ENCODE data around the gene C2orf74. TPM values are rescaled to one million over a fixed set of nuclear protein-coding genes. Genes with fewer than 3 reads are reported as not detected.
"Not testable (repeated sequence)": the region's sequence is repeated elsewhere in the genome, so short reads cannot be mapped to it uniquely, and the experiment has no call there.

The C2orf74 gene
- total RNA-seq: 10 to 100 TPM; 10.0 to 14.2 TPM

- no peak for ATAC-seq
- Mint-ChIP-seq H3K9me3 (ENCODE audit: low read depth) (peaks cover 5% of the 10 kb centered on the region), H3K4me3 (no peak within 1 kb of the TSS), H3K36me3 (ENCODE audit: low read depth) (peaks cover 51% of the 10 kb centered on the region), H3K27me3 (no peaks in the 10 kb centered on the region), H3K27ac (no peak within 1 kb of the TSS), H3K4me1 (peaks cover 1% of the 10 kb centered on the region)
- intact Hi-C loops (cut with DNase I, micrococcal nuclease): no loop called here
- CTCF ChIA-PET: interaction anchor here (0.7 kb wide), 1 partner anchor 12 kb away, joined by 4 read pairs; no protein-coding TSS in a partner anchor
- no peak for DNase-seq
- POLR2A ChIA-PET: no interaction called here
Observed at GRCh38 chr2:61161888-61162287, at the start of gene C2orf74. TSS of gene C2orf74 (plus strand) at chr2:61162188. CDS start at chr2:61162515, 327 bp downstream.

DNA sequence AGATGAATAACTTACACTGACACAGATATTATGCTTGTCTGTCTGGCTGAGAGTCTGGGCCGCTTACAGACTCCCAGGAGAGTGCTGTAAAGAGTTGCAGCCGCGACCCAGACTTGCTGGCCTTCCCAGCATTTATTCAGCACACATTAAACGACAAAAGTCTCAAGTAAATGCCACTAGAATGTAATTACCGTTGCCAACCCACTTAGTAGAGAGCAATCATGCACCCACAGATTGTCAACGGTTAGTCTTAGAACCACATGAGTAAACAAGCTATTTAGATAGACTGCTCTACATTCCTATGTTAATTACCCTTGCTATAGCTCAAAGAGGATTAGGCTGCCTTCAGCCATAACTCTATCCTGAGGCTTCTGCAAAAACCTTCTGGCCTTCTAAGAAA lies 47.8 kb upstream of the C2orf74 start:
- ATAC-seq (no peak), DNase-seq (no peak)
- Mint-ChIP-seq H3K4me1 (peaks cover 9% of the 10 kb centered on the region), H3K27ac (no peak overlapping the region), H3K36me3 (ENCODE audit: low read depth) (peaks cover 2% of the 10 kb centered on the region), H3K4me3 (no peak overlapping the region), H3K27me3 (no peaks in the 10 kb centered on the region), H3K9me3 (ENCODE audit: low read depth) (no peaks in the 10 kb centered on the region)
- ChIA-PET POLR2A (no interaction called here), CTCF (no interaction called here)
- intact Hi-C loops (cut with DNase I, micrococcal nuclease): no loop called here

DNA sequence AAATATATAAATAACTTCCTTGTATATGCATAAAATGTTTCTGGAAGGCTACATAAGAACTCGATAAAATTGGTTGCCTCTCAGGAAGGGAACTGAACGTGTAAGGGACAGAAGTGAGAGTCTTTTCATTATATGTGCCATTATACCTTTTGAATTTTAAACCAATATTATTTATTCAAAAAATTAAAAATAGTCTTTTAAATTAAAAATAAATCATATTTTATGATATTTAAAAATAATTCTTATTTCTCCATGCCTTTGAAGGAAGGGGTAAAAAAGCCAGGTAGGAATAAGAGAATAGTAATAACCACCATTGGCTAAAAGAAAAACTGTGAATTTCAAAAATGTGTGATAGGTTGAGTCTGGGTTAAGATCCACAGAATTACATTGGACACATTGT lies 45.7 kb upstream of the C2orf74 start:
- ATAC-seq: no peak
- no peak overlapping the region for H3K27ac Mint-ChIP-seq
- H3K27me3 Mint-ChIP-seq: no peaks in the 10 kb centered on the region
- no peak for DNase-seq
- CTCF ChIA-PET: no interaction called here
- H3K36me3 Mint-ChIP-seq (ENCODE audit: low read depth): peaks cover 2% of the 10 kb centered on the region
- H3K4me3 Mint-ChIP-seq: no peak overlapping the region
- H3K9me3 Mint-ChIP-seq (ENCODE audit: low read depth): no peaks in the 10 kb centered on the region
- H3K4me1 Mint-ChIP-seq: peaks cover 9% of the 10 kb centered on the region
- POLR2A ChIA-PET: no interaction called here
- intact Hi-C loops (cut with DNase I, micrococcal nuclease): no loop called here

- ChIA-PET CTCF (no interaction called here), POLR2A (no interaction called here)
- H3K36me3 Mint-ChIP-seq (ENCODE audit: low read depth): no peaks in the 10 kb centered on the region
- no peak overlapping the region for H3K27ac Mint-ChIP-seq
- intact Hi-C loops (cut with DNase I, micrococcal nuclease): no loop called here
- ATAC-seq: peak; percentile 53
- peaks cover 9% of the 10 kb centered on the region for H3K4me1 Mint-ChIP-seq
- H3K9me3 Mint-ChIP-seq (ENCODE audit: low read depth): no peaks in the 10 kb centered on the region
- H3K4me3 Mint-ChIP-seq: no peak overlapping the region
- DNase-seq: no peak
- no peaks in the 10 kb centered on the region for H3K27me3 Mint-ChIP-seq
Observed at GRCh38 chr2:61117534-61117933, 44.5 kb upstream of the C2orf74 start.

DNA sequence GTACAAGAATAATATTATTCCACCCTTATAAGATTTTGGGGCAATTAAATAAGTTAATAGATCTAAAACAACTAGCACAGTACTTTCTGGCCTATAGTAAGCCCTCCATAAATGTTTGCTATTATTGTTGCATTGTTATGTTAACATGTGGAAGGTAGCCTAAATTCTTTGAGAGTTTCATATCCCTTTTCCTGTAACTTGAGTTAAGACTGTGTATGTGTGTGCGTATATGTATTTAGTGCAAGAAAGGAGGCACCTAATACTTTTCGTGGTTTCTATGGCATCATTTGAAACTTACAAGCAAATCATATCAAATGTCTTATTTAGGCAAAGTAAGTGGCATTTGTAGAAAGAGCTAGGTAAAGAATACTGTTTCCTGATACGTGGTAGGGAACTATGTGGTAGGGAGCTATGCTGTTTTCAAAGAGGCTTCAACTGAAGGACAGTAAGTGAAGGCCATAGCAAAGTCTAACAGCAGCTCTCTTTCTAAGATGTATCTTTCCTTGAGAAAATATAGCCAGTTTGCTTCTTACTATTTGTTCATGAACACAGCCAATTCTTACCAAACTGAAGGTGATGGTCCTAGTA lies 36.8 kb upstream of the C2orf74 start:
- POLR2A ChIA-PET: no interaction called here

DNA sequence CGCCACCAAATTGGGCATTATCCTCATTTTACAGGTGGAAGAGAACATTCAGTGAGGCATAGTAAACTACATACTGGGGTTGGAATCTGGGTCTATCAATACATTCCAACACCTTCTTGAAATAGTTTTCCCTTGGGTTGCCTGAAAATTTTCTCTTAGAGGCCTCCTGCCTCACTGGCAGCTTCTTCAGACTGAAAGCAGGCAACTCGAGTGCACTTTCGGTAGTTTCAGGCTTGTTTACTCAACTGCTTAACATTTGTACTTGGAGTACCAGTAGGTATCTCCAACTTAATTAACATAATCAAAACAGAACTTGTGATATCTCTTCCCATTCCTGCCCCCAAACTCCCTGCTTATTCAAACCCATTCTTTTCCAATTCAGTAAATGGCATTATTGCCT lies 36.2 kb upstream of the C2orf74 start:
- intact Hi-C loops (cut with DNase I, micrococcal nuclease): no loop called here
- H3K27me3 Mint-ChIP-seq: no peaks in the 10 kb centered on the region
- no peak overlapping the region for H3K27ac Mint-ChIP-seq
- ChIA-PET CTCF (no interaction called here), POLR2A (no interaction called here)
- no peak overlapping the region for H3K4me3 Mint-ChIP-seq
- ATAC-seq (no peak), DNase-seq (no peak)
- peaks cover 3% of the 10 kb centered on the region for H3K9me3 Mint-ChIP-seq (ENCODE audit: low read depth)
- no peaks in the 10 kb centered on the region for H3K4me1 Mint-ChIP-seq
- no peaks in the 10 kb centered on the region for H3K36me3 Mint-ChIP-seq (ENCODE audit: low read depth)

More for the DNA sequence above, 36.8 kb upstream of the C2orf74 start:
- H3K9me3 Mint-ChIP-seq (ENCODE audit: low read depth): peaks cover 3% of the 10 kb centered on the region
- no peaks in the 10 kb centered on the region for H3K36me3 Mint-ChIP-seq (ENCODE audit: low read depth)
- no peaks in the 10 kb centered on the region for H3K27me3 Mint-ChIP-seq
- ATAC-seq (no peak), DNase-seq (no peak)
- H3K4me3 Mint-ChIP-seq: no peak overlapping the region
- CTCF ChIA-PET: no interaction called here
- H3K27ac Mint-ChIP-seq: no peak overlapping the region
- no peaks in the 10 kb centered on the region for H3K4me1 Mint-ChIP-seq
- intact Hi-C loops (cut with DNase I, micrococcal nuclease): no loop called here

- CTCF ChIA-PET; intact Hi-C loops (cut with DNase I, micrococcal nuclease); H3K27me3 Mint-ChIP-seq; POLR2A ChIA-PET; ATAC-seq; H3K36me3 Mint-ChIP-seq (ENCODE audit: low read depth); H3K9me3 Mint-ChIP-seq (ENCODE audit: low read depth); DNase-seq; H3K4me1 Mint-ChIP-seq; H3K4me3 Mint-ChIP-seq; H3K27ac Mint-ChIP-seq: not testable (repeated sequence)
Observed at GRCh38 chr2:61128122-61128521, 33.9 kb upstream of the C2orf74 start.

GRCh38 chr2:61134141-61134540 lies 27.8 kb upstream of the C2orf74 start:
- no peak for DNase-seq
- no peaks in the 10 kb centered on the region for H3K27me3 Mint-ChIP-seq
- CTCF ChIA-PET: interaction anchor here (0.6 to 0.8 kb wide), 2 partner anchors 11 to 771 kb away, joined by 3 to 4 read pairs; partner anchors contain the start of gene COMMD1
- H3K4me3 Mint-ChIP-seq: no peak overlapping the region
- H3K9me3 Mint-ChIP-seq (ENCODE audit: low read depth): no peaks in the 10 kb centered on the region
- ATAC-seq: no peak
- H3K36me3 Mint-ChIP-seq (ENCODE audit: low read depth): no peaks in the 10 kb centered on the region
- POLR2A ChIA-PET: no interaction called here
- intact Hi-C loops (cut with DNase I, micrococcal nuclease): loop anchor here in 1 of 2 experiments (10.0 kb wide), 1 partner anchor 521 kb away; no protein-coding TSS in a partner anchor
- H3K27ac Mint-ChIP-seq: no peak overlapping the region
- no peaks in the 10 kb centered on the region for H3K4me1 Mint-ChIP-seq

DNA sequence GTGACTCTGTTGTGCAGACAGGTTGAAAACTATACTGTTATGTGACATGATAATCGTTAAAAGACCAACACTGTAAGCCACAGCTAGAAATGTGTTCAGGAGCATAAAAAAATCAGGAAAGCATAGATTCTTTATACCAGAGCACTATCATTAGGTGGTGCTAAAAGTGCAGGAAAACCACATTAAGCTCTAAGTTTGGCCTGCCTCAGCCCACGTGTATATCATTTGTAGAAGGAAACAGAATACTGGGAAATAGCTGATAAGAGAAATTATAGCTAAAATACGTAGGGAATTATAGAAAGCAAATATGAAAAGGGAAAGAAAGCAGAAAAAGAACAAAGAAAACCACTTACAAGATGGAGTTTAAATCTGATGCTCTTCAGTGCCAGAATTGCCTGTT lies 26.5 kb upstream of the C2orf74 start:
- Mint-ChIP-seq H3K27ac (no peak overlapping the region), H3K27me3 (no peaks in the 10 kb centered on the region), H3K4me3 (no peak overlapping the region), H3K4me1 (no peaks in the 10 kb centered on the region), H3K9me3 (ENCODE audit: low read depth) (no peaks in the 10 kb centered on the region), H3K36me3 (ENCODE audit: low read depth) (no peaks in the 10 kb centered on the region)
- intact Hi-C loops (cut with DNase I, micrococcal nuclease): loop anchor here in 1 of 2 experiments (10.0 kb wide), 1 partner anchor 519 kb away; no protein-coding TSS in a partner anchor
- ATAC-seq (peak; percentile 51), DNase-seq (peak; percentile 9)
- POLR2A ChIA-PET: no interaction called here
- CTCF ChIA-PET: interaction anchor here (0.6 to 1.2 kb wide), 6 partner anchors 14 to 568 kb away, joined by 3 read pairs; no protein-coding TSS in a partner anchor

GRCh38 chr2:61138859-61139258 lies 23.1 kb upstream of the C2orf74 start:
- DNase-seq (no peak), ATAC-seq (no peak)
- Mint-ChIP-seq H3K27me3 (no peaks in the 10 kb centered on the region), H3K4me3 (no peak overlapping the region), H3K27ac (no peak overlapping the region), H3K9me3 (ENCODE audit: low read depth) (no peaks in the 10 kb centered on the region), H3K4me1 (no peaks in the 10 kb centered on the region), H3K36me3 (ENCODE audit: low read depth) (no peaks in the 10 kb centered on the region)
- CTCF ChIA-PET: no interaction called here
- intact Hi-C loops (cut with DNase I, micrococcal nuclease): loop anchor here in 1 of 2 experiments (10.0 kb wide), 1 partner anchor 516 kb away; no protein-coding TSS in a partner anchor
- POLR2A ChIA-PET: no interaction called here

DNA sequence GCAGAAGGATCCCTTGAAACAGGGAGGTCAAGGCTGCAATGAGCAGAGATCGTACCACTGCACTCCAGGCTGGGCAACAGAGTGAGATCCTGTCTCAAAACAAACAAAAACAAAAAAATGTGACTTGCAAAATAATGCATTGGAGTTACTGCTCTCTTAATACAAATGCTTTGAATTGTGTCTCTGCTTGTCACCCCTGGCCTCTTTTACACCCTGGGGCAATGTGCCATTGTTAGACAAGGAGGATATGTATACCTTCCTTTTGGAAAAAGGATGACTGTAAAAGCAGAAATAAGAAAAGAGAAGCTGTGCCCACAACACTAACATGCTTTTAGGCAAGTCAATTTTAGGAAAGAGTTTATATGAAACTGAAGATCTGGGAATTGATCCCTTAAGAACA lies 20.8 kb upstream of the C2orf74 start:
- Mint-ChIP-seq H3K27ac (no peak overlapping the region), H3K27me3 (no peaks in the 10 kb centered on the region), H3K36me3 (ENCODE audit: low read depth) (no peaks in the 10 kb centered on the region), H3K9me3 (ENCODE audit: low read depth) (no peaks in the 10 kb centered on the region), H3K4me1 (peaks cover 4% of the 10 kb centered on the region), H3K4me3 (no peak overlapping the region)
- ChIA-PET POLR2A (no interaction called here), CTCF (interaction anchor here (0.6 to 0.7 kb wide), 2 partner anchors 16 to 1682 kb away, joined by 3 read pairs; no protein-coding TSS in a partner anchor)
- intact Hi-C loops (cut with DNase I, micrococcal nuclease): no loop called here
- ATAC-seq (no peak), DNase-seq (no peak)

GRCh38 chr2:61144697-61145268 lies 17.2 kb upstream of the C2orf74 start:
- Mint-ChIP-seq H3K36me3 (ENCODE audit: low read depth) (peaks cover 9% of the 10 kb centered on the region), H3K4me3 (peak overlapping the region; percentile 98), H3K27me3 (no peaks in the 10 kb centered on the region), H3K9me3 (ENCODE audit: low read depth) (no peaks in the 10 kb centered on the region), H3K27ac (peak overlapping the region; percentile 96), H3K4me1 (peaks cover 4% of the 10 kb centered on the region)
- intact Hi-C loops (cut with DNase I, micrococcal nuclease): loop anchor here (1.0 to 2.0 kb wide), 7 partner anchors 32 to 550 kb away; partner anchors contain the start of genes PEX13 (in 2 of the 2), PAPOLG (in 1 of the 2), SANBR (in 1 of the 2) and XPO1 (in 1 of the 2)
- ChIA-PET CTCF (interaction anchor here (0.7 to 1.8 kb wide), 6 partner anchors 11 to 62 kb away, joined by 3 to 8 read pairs (median 3); no protein-coding TSS in a partner anchor), POLR2A (interaction anchor here (0.5 to 1.7 kb wide), 5 partner anchors 32 to 285 kb away, joined by 3 to 9 read pairs (median 3); no protein-coding TSS in a partner anchor)
- peak; percentile 96 for DNase-seq
- ATAC-seq: peak; percentile 99
